Thoracic aorta (tissue), 2 donors: ENCODE measurements around the gene SPPL3. TPM values are rescaled to one million over a fixed set of nuclear protein-coding genes. Genes with fewer than 3 reads are reported as not detected.
"Not testable (repeated sequence)": the region's sequence is repeated elsewhere in the genome, so short reads cannot be mapped to it uniquely, and the experiment has no call there.

Experiments used
- ATAC-seq: fragments of 150-250 bp; one replicate; pipeline ENCODE4 v1.8.0; 2017; ENCODE audit warnings: low read depth; ENCODE audit not compliant: insufficient number of reproducible peaks, low FRiP score
- DNase-seq: peaks from one replicate; pipeline ENCODE4 v3.0.0-alpha.2; 2020; ENCODE audit warnings: low spot score
- H3K27ac ChIP-seq, 2 donors: fragments of 200-600 bp; sonication (generic); 1 replicate in 1 of 2; 2 replicates in 1 of 2; pipeline ENCODE4 v1.5.1; 2016; ENCODE audit warnings: mild to moderate bottlenecking in 2 of 2, moderate library complexity in 2 of 2
- H3K27me3 ChIP-seq: fragments of 200-600 bp; sonication (generic); replicated peaks from 2 replicates; pipeline ENCODE4 v1.6.0; 2016; ENCODE audit warnings: mild to moderate bottlenecking; ENCODE audit not compliant: insufficient read depth
- H3K36me3 ChIP-seq: fragments of 200-600 bp; sonication (generic); one replicate; pipeline ENCODE4 v1.5.1; 2016
- H3K4me1 ChIP-seq, 2 donors: fragments of 200-600 bp; sonication (generic); 1 replicate in 1 of 2; 2 replicates in 1 of 2; pipeline versions ENCODE4 v1.5.1 to v1.6.0; 2016; ENCODE audit warnings: low read depth in 2 of 2, mild to moderate bottlenecking in 1 of 2; ENCODE audit not compliant: control insufficient read depth in 1 of 2
- H3K4me3 ChIP-seq: fragments of 200-600 bp; sonication (generic); 2 replicates; pipeline ENCODE4 v1.5.1; 2016; ENCODE audit warnings: mild to moderate bottlenecking
- H3K9me3 ChIP-seq: fragments of 200-600 bp; sonication (generic); 2 replicates; pipeline ENCODE4 v1.5.1; 2016
- total RNA-seq, 2 donors: library from RNA; depleted of rRNA; stranded (reverse); fragments of >200 nt; gene quantifications; one replicate each; pipeline versions ENCODE4 v1.1.0 to v1.2.3, GENCODE V29; 2016
- TF ChIP-seq, protein P1 (sequence below): fragments of 200-600 bp; sonication (generic); IDR thresholded peaks from one replicate; pipeline ENCODE4 v1.5.1; 2019; ENCODE audit warnings: antibody characterized with exemption

The SPPL3 gene
- total RNA-seq, 2 donors from 2014 or later: 23.7 to 24.8 TPM

- Histone ChIP-seq H3K4me3 (no peak overlapping the region), H3K27me3 (no peaks in the 10 kb centered on the region), H3K27ac (no peak overlapping the region), H3K36me3 (no peaks in the 10 kb centered on the region), H3K9me3 (no peaks in the 10 kb centered on the region), H3K4me1 (no peaks in the 10 kb centered on the region)
- no peak for ATAC-seq
- TF ChIP-seq, protein P1, sequence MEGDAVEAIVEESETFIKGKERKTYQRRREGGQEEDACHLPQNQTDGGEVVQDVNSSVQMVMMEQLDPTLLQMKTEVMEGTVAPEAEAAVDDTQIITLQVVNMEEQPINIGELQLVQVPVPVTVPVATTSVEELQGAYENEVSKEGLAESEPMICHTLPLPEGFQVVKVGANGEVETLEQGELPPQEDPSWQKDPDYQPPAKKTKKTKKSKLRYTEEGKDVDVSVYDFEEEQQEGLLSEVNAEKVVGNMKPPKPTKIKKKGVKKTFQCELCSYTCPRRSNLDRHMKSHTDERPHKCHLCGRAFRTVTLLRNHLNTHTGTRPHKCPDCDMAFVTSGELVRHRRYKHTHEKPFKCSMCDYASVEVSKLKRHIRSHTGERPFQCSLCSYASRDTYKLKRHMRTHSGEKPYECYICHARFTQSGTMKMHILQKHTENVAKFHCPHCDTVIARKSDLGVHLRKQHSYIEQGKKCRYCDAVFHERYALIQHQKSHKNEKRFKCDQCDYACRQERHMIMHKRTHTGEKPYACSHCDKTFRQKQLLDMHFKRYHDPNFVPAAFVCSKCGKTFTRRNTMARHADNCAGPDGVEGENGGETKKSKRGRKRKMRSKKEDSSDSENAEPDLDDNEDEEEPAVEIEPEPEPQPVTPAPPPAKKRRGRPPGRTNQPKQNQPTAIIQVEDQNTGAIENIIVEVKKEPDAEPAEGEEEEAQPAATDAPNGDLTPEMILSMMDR: no peak
- no peak for DNase-seq
Observed at GRCh38 chr12:120735181-120735580, 169.0 kb downstream of the SPPL3 start.

DNA sequence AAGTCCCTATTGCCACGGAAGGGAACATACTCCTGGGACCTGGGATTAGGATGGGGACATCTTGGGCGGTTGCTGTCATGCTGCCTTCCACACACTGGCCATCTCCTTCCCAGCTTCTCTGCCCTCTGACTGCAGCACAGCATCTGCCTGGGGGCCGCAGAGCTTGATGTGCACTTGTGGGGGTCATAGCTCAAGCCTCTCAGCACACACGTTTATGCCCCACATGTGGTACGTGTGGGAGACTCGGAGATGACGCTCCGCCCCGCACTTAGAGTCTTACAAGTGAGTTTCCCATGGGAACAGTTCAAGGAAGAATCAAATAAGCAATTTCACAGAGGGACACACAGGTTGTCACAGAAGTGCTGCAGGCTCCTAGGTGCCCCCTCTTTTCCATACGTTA is 169.9 kb downstream of the SPPL3 start:
- no peaks in the 10 kb centered on the region for H3K36me3 ChIP-seq
- ATAC-seq (no peak), DNase-seq (no peak)
- H3K9me3 ChIP-seq: no peaks in the 10 kb centered on the region
- H3K27me3 ChIP-seq: no peaks in the 10 kb centered on the region
- no peak overlapping the region for H3K27ac ChIP-seq
- TF ChIP-seq, protein P1: no peak
- no peak overlapping the region for H3K4me3 ChIP-seq
- H3K4me1 ChIP-seq: no peaks in the 10 kb centered on the region

GRCh38 chr12:120733574-120733973 is 170.6 kb downstream of the SPPL3 start:
- H3K27me3 ChIP-seq: no peaks in the 10 kb centered on the region
- ATAC-seq (no peak), DNase-seq (no peak)
- no peaks in the 10 kb centered on the region for H3K36me3 ChIP-seq
- TF ChIP-seq, protein P1: no peak
- H3K9me3 ChIP-seq: no peaks in the 10 kb centered on the region
- no peak overlapping the region for H3K4me3 ChIP-seq
- H3K27ac ChIP-seq: no peak overlapping the region
- no peaks in the 10 kb centered on the region for H3K4me1 ChIP-seq

- not testable (repeated sequence) for H3K4me1 ChIP-seq, DNase-seq, H3K4me3 ChIP-seq, H3K36me3 ChIP-seq, H3K27me3 ChIP-seq, H3K9me3 ChIP-seq, H3K27ac ChIP-seq, ATAC-seq
Observed at GRCh38 chr12:120732198-120732597, 172.0 kb downstream of the SPPL3 start.

DNA sequence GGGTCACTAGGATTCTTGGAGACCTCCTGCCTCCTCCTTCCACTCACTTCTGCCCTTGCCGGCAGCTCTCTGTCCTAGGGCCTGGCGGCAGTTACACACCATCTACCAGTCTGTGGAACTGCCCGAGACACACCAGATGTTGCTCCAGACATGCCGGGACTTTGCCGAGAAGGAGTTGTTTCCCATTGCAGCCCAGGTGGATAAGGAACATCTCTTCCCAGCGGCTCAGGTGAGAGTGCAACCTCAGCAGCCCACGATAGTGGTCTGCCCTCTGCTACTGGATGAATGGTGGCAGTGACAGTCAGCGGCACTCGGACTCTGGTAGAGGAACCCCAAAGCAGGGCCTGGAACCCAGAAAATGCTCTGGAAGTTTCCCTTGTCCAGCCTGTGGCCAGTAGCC is 177.2 kb downstream of the SPPL3 start:
- no peak overlapping the region for H3K27ac ChIP-seq
- H3K4me3 ChIP-seq: no peak overlapping the region
- ATAC-seq (no peak), DNase-seq (no peak)
- no peaks in the 10 kb centered on the region for H3K9me3 ChIP-seq
- H3K27me3 ChIP-seq: no peaks in the 10 kb centered on the region
- TF ChIP-seq, protein P1: no peak
- H3K36me3 ChIP-seq: peaks cover 7% of the 10 kb centered on the region
- peaks cover 10 to 17% of the 10 kb centered on the region in 2 donors for H3K4me1 ChIP-seq

- Histone ChIP-seq H3K4me1 (peaks cover 10 to 17% of the 10 kb centered on the region in 2 donors), H3K27ac (peak overlapping the region; percentile 41 to 75), H3K27me3 (no peaks in the 10 kb centered on the region), H3K9me3 (no peaks in the 10 kb centered on the region), H3K4me3 (peak overlapping the region; percentile 85), H3K36me3 (peaks cover 10% of the 10 kb centered on the region)
- TF ChIP-seq, protein P1: no peak
- no peak for DNase-seq
- no peak for ATAC-seq
Observed at GRCh38 chr12:120726510-120726793, 177.7 kb downstream of the SPPL3 start.
